H1 (cell line): ENCODE measurements around the gene HDC. TPM values are rescaled to one million over a fixed set of nuclear protein-coding genes. Genes with fewer than 3 reads are reported as not detected.

ENCODE experiments used
- CTCF ChIA-PET: fragments of 300-600 bp; sonication (Branson Sonifier 250); formaldehyde crosslinking; loops from one replicate; lab custom pipeline; 2021; ENCODE audit not compliant: partially characterized antibody; lab: Charles Lee
- POLR2A ChIA-PET: fragments of 300-600 bp; sonication (Branson Sonifier 250); formaldehyde crosslinking; loops from one replicate; lab custom pipeline; 2021; ENCODE audit warnings: inconsistent platforms; ENCODE audit not compliant: partially characterized antibody; lab: Charles Lee
- DNase-seq, 2 experiments: peaks; one replicate each; pipeline versions ENCODE4 v3.0.0 to v3.0.0-alpha.2; 2010 to 2022; ENCODE audit warnings: low spot score in 2 of 2, low read depth in 1 of 2, mixed read lengths in 1 of 2
- FAIRE-seq: peaks from 2 replicates; lab custom pipeline; 2011; peaks lifted over from hg19 to GRCh38; lab: Jason Lieb, UNC
- H2AFZ ChIP-seq: 2 replicates; pipeline ENCODE4 v1.8.1; 2012; ENCODE audit warnings: low read length, inconsistent platforms
- H2AK5ac ChIP-seq: 2 replicates; pipeline ENCODE4 v1.6.1; 2013; ENCODE audit warnings: low read depth, low read length
- H2BK120ac ChIP-seq: replicated peaks from 2 replicates; pipeline ENCODE3; 2013; ENCODE audit warnings: low read depth, low read length, inconsistent platforms
- H2BK12ac ChIP-seq: 2 replicates; pipeline ENCODE4 v1.6.1; 2013; ENCODE audit warnings: low read depth, low read length
- H2BK15ac ChIP-seq: 2 replicates; pipeline ENCODE4 v1.6.1; 2013; ENCODE audit warnings: low read length
- H2BK20ac ChIP-seq: 2 replicates; pipeline ENCODE4 v1.6.1; 2013; ENCODE audit warnings: low read length
- H2BK5ac ChIP-seq: 2 replicates; pipeline ENCODE4 v1.6.1; 2013; ENCODE audit warnings: low read depth, low read length
- H3K14ac ChIP-seq: 2 replicates; pipeline ENCODE4 v1.6.1; 2013; ENCODE audit warnings: inconsistent platforms; ENCODE audit not compliant: insufficient read length
- H3K18ac ChIP-seq: 2 replicates; pipeline ENCODE4 v1.6.1; 2013; ENCODE audit warnings: low read length; ENCODE audit errors: extremely low read depth
- H3K23ac ChIP-seq: 2 replicates; pipeline ENCODE4 v1.6.1; 2013; ENCODE audit warnings: inconsistent platforms; ENCODE audit not compliant: insufficient read length
- H3K23me2 ChIP-seq: 2 replicates; pipeline ENCODE4 v1.6.1; 2013; ENCODE audit warnings: low read depth, low read length
- H3K27ac ChIP-seq: 2 replicates; pipeline ENCODE4 v1.6.1; 2011; ENCODE audit warnings: low read depth, low read length, inconsistent platforms
- H3K27me3 ChIP-seq, 4 experiments: replicated peaks in 1 of 4; 1 replicate in 1 of 4; 2 replicates in 3 of 4; pipeline versions ENCODE4 v1.6.1 to v1.8.1; 2011 to 2013; ENCODE audit warnings: low read length in 3 of 4, mild to moderate bottlenecking in 3 of 4, inconsistent platforms in 2 of 4, mixed read lengths in 2 of 4, moderate library complexity in 1 of 4; ENCODE audit not compliant: control insufficient read depth in 3 of 4, insufficient read depth in 3 of 4; ENCODE audit errors: extremely low read depth in 1 of 4
- H3K36me3 ChIP-seq, 4 experiments: 2 replicates each; pipeline versions ENCODE4 v1.6.1 to v1.8.1; 2011 to 2013; ENCODE audit warnings: mild to moderate bottlenecking in 4 of 4, low read length in 3 of 4, moderate library complexity in 2 of 4, control low read depth in 1 of 4, inconsistent platforms in 1 of 4; ENCODE audit not compliant: insufficient read depth in 4 of 4, control insufficient read depth in 2 of 4
- H3K4ac ChIP-seq: replicated peaks from 2 replicates; pipeline ENCODE3; 2013; ENCODE audit warnings: low read length, low read depth, mixed read lengths, inconsistent platforms; ENCODE audit not compliant: insufficient read length
- H3K4me1 ChIP-seq, 4 experiments: replicated peaks in 1 of 4; 1 replicate in 1 of 4; 2 replicates in 3 of 4; pipeline versions ENCODE4 v1.6.1 to v1.8.1; 2011 to 2013; ENCODE audit warnings: low read length in 3 of 4, inconsistent platforms in 2 of 4, mixed read lengths in 1 of 4; ENCODE audit not compliant: insufficient read depth in 4 of 4, control insufficient read depth in 3 of 4
- H3K4me2 ChIP-seq, 2 experiments: 2 replicates each; pipeline versions ENCODE4 v1.6.1 to v1.8.1; 2011 to 2013; ENCODE audit warnings: low read depth in 2 of 2, low read length in 2 of 2, control low read depth in 1 of 2, inconsistent platforms in 1 of 2, mild to moderate bottlenecking in 1 of 2; ENCODE audit not compliant: insufficient read depth in 1 of 2
- H3K4me3 ChIP-seq, 4 experiments: fragments of 200-600, 300-600 bp in 1 of 4; sonication (generic), shearing (Covaris generic), sonication (Bioruptor Twin) in 1 of 4; 2 replicates each; pipeline versions ENCODE4 v1.5.1 to v1.8.1; 2011 to 2016; ENCODE audit warnings: low read length in 4 of 4, low read depth in 3 of 4, control low read depth in 2 of 4, inconsistent platforms in 2 of 4, mild to moderate bottlenecking in 2 of 4, mixed read lengths in 1 of 4, moderate library complexity in 1 of 4; ENCODE audit not compliant: insufficient read depth in 2 of 4; ENCODE audit errors: extremely low read depth in 1 of 4
- H3K56ac ChIP-seq: replicated peaks from 2 replicates; pipeline ENCODE3; 2013; ENCODE audit warnings: low read depth, mild to moderate bottlenecking, mixed read lengths, low read length, inconsistent platforms; ENCODE audit not compliant: insufficient read length
- H3K79me1 ChIP-seq: 2 replicates; pipeline ENCODE4 v1.6.1; 2013; ENCODE audit warnings: low read depth, low read length, control low read depth
- H3K79me2 ChIP-seq, 2 experiments: 2 replicates each; pipeline versions ENCODE4 v1.6.1 to v1.8.1; 2012 to 2013; ENCODE audit warnings: low read length in 2 of 2, mild to moderate bottlenecking in 2 of 2, inconsistent platforms in 1 of 2; ENCODE audit not compliant: insufficient read depth in 2 of 2, control insufficient read depth in 1 of 2
- H3K9ac ChIP-seq, 4 experiments: replicated peaks in 1 of 4; 1 replicate in 1 of 4; 2 replicates in 3 of 4; pipeline versions ENCODE4 v1.6.1 to v1.8.1; 2011 to 2013; ENCODE audit warnings: low read depth in 3 of 4, low read length in 3 of 4, control low read depth in 2 of 4, mild to moderate bottlenecking in 2 of 4, moderate library complexity in 2 of 4, inconsistent platforms in 1 of 4; ENCODE audit errors: extremely low read depth in 1 of 4
- H3K9me3 ChIP-seq, 2 experiments: 2 replicates each; pipeline versions ENCODE4 v1.6.1 to v1.8.1; 2012 to 2013; ENCODE audit warnings: mild to moderate bottlenecking in 2 of 2, moderate library complexity in 2 of 2, control low read depth in 1 of 2, inconsistent platforms in 1 of 2, low read depth in 1 of 2, low read length in 1 of 2, mixed read lengths in 1 of 2; ENCODE audit not compliant: insufficient read depth in 2 of 2
- H4K20me1 ChIP-seq, 2 experiments: replicated peaks in 1 of 2; 2 replicates each; pipeline versions ENCODE3 to v1.8.1; 2011 to 2013; ENCODE audit warnings: inconsistent platforms in 2 of 2, low read length in 2 of 2, mild to moderate bottlenecking in 1 of 2; ENCODE audit not compliant: insufficient read depth in 2 of 2, control insufficient read depth in 1 of 2
- H4K5ac ChIP-seq: 2 replicates; pipeline ENCODE4 v1.6.1; 2013; ENCODE audit warnings: low read length, low read depth, mixed read lengths, inconsistent platforms; ENCODE audit not compliant: insufficient read length
- H4K8ac ChIP-seq: 2 replicates; pipeline ENCODE4 v1.8.0; 2013; ENCODE audit warnings: mild to moderate bottlenecking, moderate library complexity, low read length, inconsistent platforms; ENCODE audit not compliant: insufficient read depth; ENCODE audit errors: extremely low read depth
- H4K91ac ChIP-seq: replicated peaks from 2 replicates; pipeline ENCODE3; 2013; ENCODE audit warnings: low read length, mixed read lengths, inconsistent platforms; ENCODE audit not compliant: insufficient read length
- ASH2L ChIP-seq: fragments of 200-600, 300-600 bp; sonication (generic); IDR thresholded peaks from one replicate; pipeline ENCODE4 v1.7.1; 2017; ENCODE audit warnings: low read length
- BACH1 ChIP-seq: IDR thresholded peaks from 2 replicates; pipeline ENCODE4 v1.6.1; 2012; ENCODE audit warnings: low read length, improper control_type of control experiment
- CHD1 ChIP-seq: IDR thresholded peaks from 2 replicates; pipeline ENCODE4 v1.6.1; 2012; ENCODE audit warnings: low read depth, low read length, improper control_type of control experiment
- CHD2 ChIP-seq: IDR thresholded peaks from 2 replicates; pipeline ENCODE4 v1.6.1; 2012; ENCODE audit warnings: low read length, improper control_type of control experiment
- HDAC2 ChIP-seq, 2 experiments: fragments of 300-600 bp in 1 of 2; sonication (generic) in 1 of 2; IDR thresholded peaks; 2 replicates each; pipeline ENCODE4 v1.6.1; 2011 to 2012; ENCODE audit warnings: low read depth in 2 of 2, low read length in 2 of 2, mild to moderate bottlenecking in 2 of 2, moderate library complexity in 2 of 2, borderline replicate concordance in 1 of 2, inconsistent platforms in 1 of 2
- JUN ChIP-seq: IDR thresholded peaks from 2 replicates; pipeline ENCODE4 v1.6.1; 2011; ENCODE audit warnings: low read depth, mild to moderate bottlenecking, improper control_type of control experiment, low read length
- PHF8 ChIP-seq: fragments of 200-600 bp; sonication (generic); conservative IDR thresholded peaks from 2 replicates; pipeline ENCODE4 v1.7.1; 2012; ENCODE audit warnings: low read depth, mild to moderate bottlenecking, inconsistent platforms, low read length, moderate library complexity
- RAD21 ChIP-seq, 2 experiments: IDR thresholded peaks in 1 of 2; conservative IDR thresholded peaks in 1 of 2; 2 replicates each; pipeline ENCODE4 v1.6.1; 2011; ENCODE audit warnings: low read depth in 2 of 2, low read length in 2 of 2, improper control_type of control experiment in 1 of 2, inconsistent platforms in 1 of 2, mild to moderate bottlenecking in 1 of 2, moderate library complexity in 1 of 2
- RFX5 ChIP-seq: IDR thresholded peaks from 2 replicates; pipeline ENCODE4 v1.6.1; 2011; ENCODE audit warnings: low read depth, low read length, improper control_type of control experiment, borderline replicate concordance
- SAP30 ChIP-seq: fragments of 300-600 bp; sonication (generic); IDR thresholded peaks from 2 replicates; pipeline ENCODE4 v1.7.1; 2012; ENCODE audit warnings: low read length, moderate library complexity, mild to moderate bottlenecking, inconsistent platforms; ENCODE audit not compliant: insufficient read depth, insufficient replicate concordance
- SIRT6 ChIP-seq: IDR thresholded peaks from one replicate; pipeline ENCODE4 v1.7.1; 2012; ENCODE audit warnings: low read length, inconsistent platforms
- TAF7 ChIP-seq: optimal IDR thresholded peaks from 2 replicates; pipeline ENCODE3; 2011; ENCODE audit warnings: low read depth, mild to moderate bottlenecking, inconsistent platforms, low read length, moderate library complexity, borderline replicate concordance
- TEAD4 ChIP-seq: IDR thresholded peaks from 2 replicates; pipeline ENCODE4 v1.6.1; 2012; ENCODE audit warnings: low read depth, low read length, inconsistent platforms, mixed read lengths
- WGBS, 2 experiments: shearing (Covaris generic) in 1 of 2; methylation state at CpG; one replicate each; pipeline versions ENCODE4 v1.1.6 to v1.1.7; 2013 to 2015; ENCODE audit warnings: low lambda C conversion rate in 2 of 2, mixed read lengths in 2 of 2, inconsistent platforms in 1 of 2, low coverage in 1 of 2, missing lambda C conversion rate in 1 of 2; ENCODE audit not compliant: insufficient replicate concordance in 2 of 2, insufficient coverage in 1 of 2, insufficient read length in 1 of 2; ENCODE audit errors: extremely low coverage in 1 of 2, missing lambda C conversion rate in 1 of 2; 5-methylcytosine and 5-hydroxymethylcytosine counted together
- polyA plus RNA-seq, 7 experiments: library from polyadenylated mRNA; depleted of rRNA in 3 of 7; stranded (reverse) in 5 of 7; unstranded in 2 of 7; fragments of >200 nt in 5 of 7; fragments of 200-250 nt in 2 of 7; gene quantifications; 1 replicate in 5 of 7; 2 replicates in 1 of 7; 4 replicates in 1 of 7; pipeline versions ENCODE4 v1.2.1 to v1.2.3, GENCODE V29; 2011 to 2013; ENCODE audit warnings: missing spikeins in 2 of 7, mixed read lengths in 2 of 7
- total RNA-seq: library from RNA; stranded (reverse); fragmentation: NEBNext Ultra II Directional; extraction: Animal tissue kit (Norgen Biotek cat#: 25700); gene quantifications from 2 replicates; pipeline ENCODE4 v1.2.1, GENCODE V29; 2021
- TF ChIP-seq, protein P1 (sequence below): IDR thresholded peaks from 2 replicates; pipeline ENCODE4 v1.6.1; 2011; ENCODE audit warnings: low read depth, mild to moderate bottlenecking, low read length; ENCODE audit not compliant: insufficient read depth

HDC gene
- total and polyA plus RNA-seq, 2 of the 8 experiments (the other 6 are each of a cell fraction or from before 2014, with no cell fraction given): 0.20 to 0.22 TPM

DNA sequence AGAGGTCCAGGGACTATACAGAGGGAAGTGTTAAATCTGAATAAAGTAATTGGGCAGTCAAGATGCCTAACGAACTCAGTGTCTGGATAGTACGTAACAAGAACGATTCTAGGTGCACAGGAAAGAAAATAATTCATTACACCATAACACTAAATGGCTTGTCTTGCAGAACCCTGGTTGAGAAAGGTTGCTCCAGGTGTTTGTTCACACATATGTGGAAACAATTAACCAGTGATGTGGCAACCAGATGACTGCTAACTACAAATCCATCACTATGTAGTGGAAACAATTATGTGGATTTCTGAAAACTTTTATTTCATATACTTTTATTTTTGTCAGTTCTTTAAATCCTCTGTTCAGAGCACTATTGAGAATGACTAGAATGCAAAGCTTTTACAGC is 10.4 kb upstream of the HDC start:
- H3K23me2 ChIP-seq: no peaks in the 10 kb centered on the region; the same call in 1 of the 2 replicates
- no peak overlapping the region for H4K5ac ChIP-seq
- ChIA-PET CTCF (no interaction called here), POLR2A (no interaction called here)
- H3K79me1 ChIP-seq: no peaks in the 10 kb centered on the region
- no peak overlapping the region for H2BK15ac ChIP-seq
- H3K9ac ChIP-seq: no peak overlapping the region
- H3K4ac ChIP-seq: no peak overlapping the region
- no peak overlapping the region for H3K27ac ChIP-seq
- no peak overlapping the region for H3K23ac ChIP-seq
- no peak overlapping the region for H2AFZ ChIP-seq
- no peaks in the 10 kb centered on the region for H3K4me1 ChIP-seq
- no peak overlapping the region for H2AK5ac ChIP-seq
- H3K56ac ChIP-seq: no peak overlapping the region
- no peaks in the 10 kb centered on the region for H3K27me3 ChIP-seq
- H2BK120ac ChIP-seq: no peak overlapping the region
- H3K36me3 ChIP-seq: peaks cover 0 to 2% (median 0%) of the 10 kb centered on the region in 4 experiments; a peak in 1 of 8 replicates
- DNase-seq (no peak), FAIRE-seq (no peak)
- no peak overlapping the region for H2BK5ac ChIP-seq
- no peak overlapping the region for H4K91ac ChIP-seq
- H3K79me2 ChIP-seq: no peaks in the 10 kb centered on the region
- H4K8ac ChIP-seq: no peak overlapping the region
- H3K4me2 ChIP-seq: no peak overlapping the region
- H4K20me1 ChIP-seq: no peaks in the 10 kb centered on the region
- no peak overlapping the region for H2BK12ac ChIP-seq
- H2BK20ac ChIP-seq: no peak overlapping the region
- WGBS, 2 experiments: 91% methylated on average over 3 of the region's 3 CpGs; no CpG with 5 or more reads in 1 of the 2 experiments
- no peaks in the 10 kb centered on the region for H3K9me3 ChIP-seq
- H3K18ac ChIP-seq: no peak overlapping the region
- no peak overlapping the region for H3K14ac ChIP-seq
- no peak overlapping the region for H3K4me3 ChIP-seq
- TF ChIP-seq JUN: no peak
- TF ChIP-seq CHD2: no peak
- TF ChIP-seq RAD21 (IDR thresholded peaks at IDR 0.05 in 1 of 2, conservative IDR thresholded peaks at IDR 0.05 in 1 of 2; ENCODE audit: low read depth in 2 of 2, low read length in 2 of 2): no peak
- no peak for TF ChIP-seq TAF7
- TF ChIP-seq BACH1: no peak
- no peak for TF ChIP-seq TEAD4
- TF ChIP-seq, protein P1, sequence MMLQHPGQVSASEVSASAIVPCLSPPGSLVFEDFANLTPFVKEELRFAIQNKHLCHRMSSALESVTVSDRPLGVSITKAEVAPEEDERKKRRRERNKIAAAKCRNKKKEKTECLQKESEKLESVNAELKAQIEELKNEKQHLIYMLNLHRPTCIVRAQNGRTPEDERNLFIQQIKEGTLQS: no peak
- TF ChIP-seq HDAC2 (IDR thresholded peaks at IDR 0.05; ENCODE audit: borderline replicate concordance in 1 of 2, low read depth in 2 of 2, low read length in 2 of 2): no peak
- no peak for TF ChIP-seq CHD1
- TF ChIP-seq RFX5: no peak
- TF ChIP-seq PHF8: no peak
- TF ChIP-seq SAP30: no peak
- TF ChIP-seq ASH2L: no peak
- TF ChIP-seq SIRT6: no peak
